NCI-H2227 (cell line): ENCODE data around the gene EXT2.

Experiments used
- DNase-seq: peaks from one replicate; lab custom pipeline; 2025; ENCODE audit not compliant: unreplicated experiment; lab: John Stamatoyannopoulos, UW

EXT2 gene

DNA sequence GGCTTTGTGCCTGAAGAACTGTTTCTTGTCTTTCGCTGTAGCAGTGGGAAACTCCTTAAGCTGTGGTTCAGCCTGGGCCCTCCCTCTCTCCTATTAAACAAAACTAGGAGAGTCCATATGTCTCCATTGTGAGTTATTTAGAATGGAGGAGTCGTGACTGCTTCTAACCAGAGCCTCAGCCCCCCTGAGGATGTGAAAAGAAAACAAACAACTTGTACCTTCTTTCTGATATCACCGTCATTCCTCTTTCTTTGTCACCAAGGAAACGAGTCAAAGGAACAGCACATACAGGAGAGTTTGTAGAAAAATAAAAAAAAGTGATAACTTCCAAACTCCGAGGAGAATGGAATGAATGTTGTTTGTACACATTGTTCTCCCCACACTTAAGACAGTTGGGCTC, 11.6 kb upstream of the EXT2 start:
- DNase-seq: no peak

GRCh38 chr11:44085330-44085729, 10.1 kb upstream of the EXT2 start:
- no peak for DNase-seq

- no peak for DNase-seq
Observed at GRCh38 chr11:44088377-44088776, 7.1 kb upstream of the EXT2 start.

DNA sequence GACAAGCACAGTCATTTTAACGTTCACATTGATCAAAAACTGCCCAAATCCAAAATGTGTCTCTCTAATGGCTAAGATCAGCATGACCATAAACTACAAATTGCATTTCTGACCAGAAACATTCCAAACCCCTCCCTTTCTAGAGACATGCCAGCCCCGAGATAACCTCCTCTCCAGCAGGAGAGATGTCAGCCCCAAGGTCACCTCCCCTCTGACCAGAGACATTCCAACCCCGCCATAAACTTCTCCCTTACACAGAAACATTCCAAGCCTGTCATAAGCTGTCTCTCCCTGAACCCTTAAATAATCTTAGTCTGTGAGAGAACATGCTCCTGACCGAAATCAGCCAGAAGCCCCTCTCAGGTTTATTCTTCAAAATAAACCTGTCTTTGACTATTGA, 6.6 kb upstream of the EXT2 start:
- DNase-seq: no peak

DNA sequence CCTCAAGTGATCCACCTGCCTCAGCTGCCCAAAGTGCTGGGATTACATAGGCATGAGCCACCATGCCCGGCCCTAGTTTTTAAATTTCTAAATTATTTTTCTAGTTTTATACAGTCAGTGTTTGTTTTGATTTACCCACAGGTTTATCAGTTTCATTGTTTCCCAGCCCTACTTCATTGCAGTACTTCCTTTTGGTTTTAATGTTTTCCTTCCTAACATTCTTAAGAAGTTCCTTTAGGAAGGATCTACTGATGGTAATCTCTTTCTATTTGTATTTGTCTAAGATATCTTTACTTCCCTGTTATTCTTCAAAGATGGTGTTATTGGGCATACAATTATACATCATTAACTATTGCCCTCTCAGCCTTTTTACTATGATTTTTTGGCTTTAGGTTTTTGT, 4.9 kb upstream of the EXT2 start:
- DNase-seq: no peak

- DNase-seq: peak; percentile 91
Observed at GRCh38 chr11:44094260-44094868, 1.1 kb upstream of the EXT2 start.

GRCh38 chr11:44096360-44097185, 1.1 kb downstream of the EXT2 start:
- no peak for DNase-seq

GRCh38 chr11:44097821-44098220, 2.3 kb downstream of the EXT2 start:
- DNase-seq: no peak

GRCh38 chr11:44101098-44101497, 5.6 kb downstream of the EXT2 start:
- no peak for DNase-seq

GRCh38 chr11:44104481-44105294, 9.2 kb downstream of the EXT2 start:
- no peak for DNase-seq

DNA sequence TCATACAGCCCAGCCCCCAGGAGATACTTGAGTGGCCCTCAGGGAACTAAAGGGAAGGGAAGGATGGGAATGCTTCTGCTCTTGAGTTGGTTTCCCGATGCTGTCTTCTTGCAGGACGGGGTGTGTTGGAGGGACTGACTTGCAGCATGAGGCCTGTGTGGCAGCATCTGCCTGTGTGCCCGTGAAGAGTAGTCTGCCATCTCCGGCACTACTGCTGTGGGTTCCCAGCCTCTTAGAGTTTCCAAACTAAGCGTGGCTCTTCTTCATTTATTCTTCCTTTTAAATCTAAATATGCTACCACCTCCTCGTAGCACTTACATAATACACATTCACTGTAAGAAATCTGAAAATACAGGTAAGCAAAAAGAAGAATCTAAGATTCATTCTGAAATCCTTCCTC, 12.8 kb downstream of the EXT2 start:
- no peak for DNase-seq

DNA sequence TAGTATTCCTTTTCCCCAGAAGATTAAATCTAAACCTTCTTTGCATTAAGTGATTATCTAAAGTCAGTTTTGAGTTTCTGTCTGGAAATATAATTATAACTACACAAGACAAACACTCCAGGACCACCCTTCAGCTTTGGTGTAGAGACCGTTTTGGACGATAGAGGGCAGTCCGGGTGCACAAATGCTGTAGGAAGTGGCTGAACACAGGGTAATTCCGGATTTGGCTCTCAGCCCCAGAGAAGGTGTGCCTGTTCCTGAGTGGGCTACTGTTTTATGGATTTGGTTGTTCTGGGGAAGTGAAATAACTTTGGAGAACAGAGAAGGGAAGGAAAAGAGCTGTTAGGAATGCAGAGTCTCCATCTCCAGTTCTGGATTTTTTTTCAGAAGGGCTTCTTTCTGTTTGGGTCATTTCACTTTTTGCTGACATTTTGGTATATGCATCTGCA, 14.8 kb downstream of the EXT2 start:
- DNase-seq: peak; percentile 71

DNA sequence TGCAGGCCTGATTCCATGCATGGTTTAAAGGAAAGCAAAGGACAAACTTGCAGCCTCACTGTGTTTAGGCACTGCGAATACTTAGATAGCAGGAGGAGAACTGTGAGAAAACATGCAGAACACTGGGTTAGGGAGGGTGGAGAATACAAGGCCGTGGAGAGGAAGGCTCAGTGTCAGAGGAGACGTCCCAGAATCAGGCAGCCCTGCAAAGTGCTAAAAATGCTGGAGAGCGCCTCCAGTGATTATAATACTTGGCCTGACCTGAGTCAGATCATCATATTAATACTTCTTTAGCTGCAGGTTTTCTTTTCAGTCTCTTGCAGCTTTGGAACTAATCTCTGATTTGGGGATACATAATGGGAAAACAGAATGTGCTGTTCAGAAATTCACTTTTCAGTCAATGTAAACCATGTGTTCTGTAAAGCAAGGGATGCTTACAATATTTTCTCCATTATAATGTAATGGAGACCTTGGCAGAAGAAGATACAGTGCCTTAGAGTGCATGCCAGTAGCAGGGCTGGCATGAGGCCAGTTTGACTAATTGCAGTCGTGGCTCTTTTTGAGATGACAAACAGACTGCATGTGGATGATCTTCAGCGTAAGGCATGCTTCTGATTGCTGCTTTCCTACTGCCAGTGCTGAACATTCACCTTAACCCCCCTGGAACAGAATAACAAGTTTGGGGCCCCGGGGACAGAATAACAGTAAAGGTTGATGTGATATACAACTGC, 16.8 kb downstream of the EXT2 start:
- DNase-seq: peak; percentile 60

DNA sequence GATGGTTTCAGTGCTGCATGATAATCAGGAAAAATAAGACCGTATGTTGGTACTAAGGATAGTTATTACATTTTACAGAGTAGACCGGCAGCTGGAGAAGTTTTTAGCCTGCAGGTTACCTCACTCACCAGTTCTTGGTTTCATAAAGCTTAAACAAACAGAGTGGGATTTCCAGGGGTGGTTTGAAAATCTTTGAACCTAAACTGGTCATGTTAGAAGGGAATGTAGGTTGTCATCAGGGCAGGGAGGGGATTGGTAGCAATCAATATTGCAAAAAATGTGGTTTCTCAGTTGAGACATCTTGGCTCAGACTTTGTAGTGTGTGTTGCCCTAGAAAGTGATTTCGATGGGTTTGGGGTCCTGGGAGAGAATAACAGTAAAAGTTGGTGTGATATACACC, 17.5 kb downstream of the EXT2 start:
- DNase-seq: no peak

DNA sequence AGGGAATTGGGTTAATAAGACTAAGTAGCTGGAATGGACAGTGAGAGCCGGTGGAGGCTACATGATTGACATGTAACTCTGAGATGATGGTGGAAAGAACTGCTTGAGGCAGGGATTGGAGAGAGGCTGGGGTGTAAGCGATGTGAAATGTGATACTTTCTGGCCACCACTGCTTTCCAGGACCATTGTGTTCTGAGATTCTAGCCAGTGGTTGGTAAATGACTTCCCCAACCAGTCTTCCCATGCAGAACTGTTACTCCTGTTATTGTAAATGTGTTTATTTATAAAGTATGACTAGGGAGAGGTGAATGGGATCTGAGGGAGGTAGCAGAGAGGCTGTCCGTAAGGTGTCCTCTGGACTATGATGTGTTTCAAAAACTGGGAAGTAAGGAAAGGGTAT, 18.1 kb downstream of the EXT2 start:
- no peak for DNase-seq

DNA sequence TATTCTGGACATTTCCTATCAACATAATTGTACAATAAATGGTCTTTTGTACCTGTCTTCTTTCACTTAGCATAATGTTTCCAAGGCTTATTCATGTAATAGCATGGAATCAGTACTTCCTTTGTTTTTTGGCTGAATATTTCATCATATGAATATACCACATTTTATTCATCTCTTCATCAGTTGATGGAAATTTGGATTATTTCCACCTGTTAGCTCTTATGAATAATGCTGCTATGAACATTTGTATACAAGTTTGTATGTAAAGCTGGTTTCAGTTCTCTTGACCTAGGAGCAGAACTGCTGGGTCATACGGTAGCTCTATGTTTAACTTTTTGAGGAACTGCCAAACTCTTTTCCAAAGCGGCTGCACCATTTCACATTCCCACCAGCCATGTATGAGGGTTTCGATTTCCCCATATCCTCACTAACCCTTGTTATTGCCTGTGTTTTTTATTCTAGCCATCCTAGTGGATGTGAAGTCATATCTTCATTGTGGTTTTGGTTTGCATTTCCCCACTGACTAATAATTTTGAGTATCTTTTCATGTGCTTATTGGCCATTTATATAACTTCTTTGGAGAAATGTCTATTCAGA, 20.9 kb downstream of the EXT2 start:
- DNase-seq: no peak

DNA sequence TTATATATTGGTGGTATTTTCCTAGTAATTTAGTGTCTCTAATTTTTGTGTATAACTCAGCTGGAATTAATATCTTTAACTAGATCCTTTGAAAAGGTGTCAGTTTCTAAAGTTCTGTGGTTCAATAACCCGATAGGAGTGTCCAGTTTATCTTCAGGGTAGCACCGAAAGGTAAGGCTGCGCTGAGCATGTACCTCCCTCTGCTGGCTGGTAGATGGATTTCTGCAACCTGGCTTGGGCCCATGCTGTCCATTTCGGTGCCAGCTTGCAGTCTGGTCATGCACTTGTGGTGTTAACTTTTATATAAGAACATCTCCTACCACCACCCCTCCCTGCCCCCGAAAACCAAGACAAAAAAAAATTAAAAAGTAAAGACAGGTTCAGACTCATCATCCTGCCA, 24.7 kb downstream of the EXT2 start:
- no peak for DNase-seq

- no peak for DNase-seq
Observed at GRCh38 chr11:44125598-44125997, 30.1 kb downstream of the EXT2 start.

GRCh38 chr11:44126304-44126703, 30.8 kb downstream of the EXT2 start:
- DNase-seq: no peak

DNA sequence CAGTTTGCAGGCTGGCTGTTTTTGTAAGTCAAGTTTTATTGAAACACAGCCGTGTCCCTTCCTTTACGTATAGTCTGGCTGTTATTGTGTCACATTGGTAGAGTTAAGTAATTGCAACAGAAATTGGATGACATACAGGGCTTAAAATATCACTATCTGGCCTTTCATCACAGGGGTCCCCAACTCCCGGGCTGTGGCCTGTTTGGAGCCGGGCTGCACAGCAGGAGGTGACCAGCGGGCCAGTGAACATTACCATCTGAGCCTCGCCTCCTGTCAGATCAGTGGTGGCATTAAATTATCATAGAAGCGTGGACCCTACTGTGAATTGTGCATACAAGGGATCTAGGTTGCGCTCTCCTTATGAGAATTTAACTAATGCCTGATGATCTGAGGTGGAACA, 31.7 kb downstream of the EXT2 start:
- no peak for DNase-seq

DNA sequence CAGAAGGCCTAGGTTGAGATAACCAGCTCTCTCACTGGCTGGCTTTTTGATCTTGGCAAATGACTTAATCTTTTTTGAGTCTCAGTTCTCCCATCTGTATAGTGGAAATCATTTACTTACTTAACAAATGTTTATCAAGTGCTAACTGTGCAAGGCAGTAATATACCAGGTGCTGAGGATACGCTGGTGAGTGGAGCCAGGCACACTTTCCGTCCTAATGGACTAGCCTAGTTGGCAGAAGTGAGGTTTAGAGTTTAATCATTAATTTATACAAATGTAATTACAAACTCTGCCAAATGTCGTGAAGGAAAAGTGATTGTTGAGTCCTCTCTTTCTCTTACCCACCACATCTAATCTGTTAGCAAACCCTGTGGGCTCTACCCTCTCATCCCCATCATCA, 33.3 kb downstream of the EXT2 start:
- DNase-seq: no peak
